ENCODE data around the gene APOA1. TPM values are rescaled to one million over a fixed set of nuclear protein-coding genes. Genes with fewer than 3 reads are reported as not detected.

APOA1 gene
- total RNA-seq, 1 donor from 2014 or later: 2.7 TPM

- DNase-seq (ENCODE audit: low spot score): no peak
- H3K27me3 ChIP-seq: no peaks in the 10 kb centered on the region
- no peak overlapping the region for H2AFZ ChIP-seq (replicated peaks)
- no peak overlapping the region for H3K9ac ChIP-seq
- Mint-ChIP-seq H3K9me3 (no peaks in the 10 kb centered on the region), H3K27me3 (ENCODE audit: insufficient read depth, low read depth) (no peaks in the 10 kb centered on the region), H3K4me3 (no peak overlapping the region), H3K4me1 (peaks cover 6% of the 10 kb centered on the region), H3K36me3 (peaks cover 1% of the 10 kb centered on the region), H3K27ac (peak overlapping the region; percentile 3)
- H3K4me3 ChIP-seq: no peak overlapping the region
- H3F3A ChIP-seq (ENCODE audit: low read depth): peaks cover 8% of the 10 kb centered on the region
- H3K4me2 ChIP-seq: no peak overlapping the region
- H4K20me1 ChIP-seq (ENCODE audit: low read depth): peaks cover 5% of the 10 kb centered on the region
- H3K9me3 ChIP-seq (ENCODE audit: low read depth): no peaks in the 10 kb centered on the region
- TF ChIP-seq EZH2 (IDR thresholded peaks at IDR 0.05) (no peak), EZH2phosphoT487 (IDR thresholded peaks at IDR 0.05) (no peak)
- TF ChIP-seq, protein P1, sequence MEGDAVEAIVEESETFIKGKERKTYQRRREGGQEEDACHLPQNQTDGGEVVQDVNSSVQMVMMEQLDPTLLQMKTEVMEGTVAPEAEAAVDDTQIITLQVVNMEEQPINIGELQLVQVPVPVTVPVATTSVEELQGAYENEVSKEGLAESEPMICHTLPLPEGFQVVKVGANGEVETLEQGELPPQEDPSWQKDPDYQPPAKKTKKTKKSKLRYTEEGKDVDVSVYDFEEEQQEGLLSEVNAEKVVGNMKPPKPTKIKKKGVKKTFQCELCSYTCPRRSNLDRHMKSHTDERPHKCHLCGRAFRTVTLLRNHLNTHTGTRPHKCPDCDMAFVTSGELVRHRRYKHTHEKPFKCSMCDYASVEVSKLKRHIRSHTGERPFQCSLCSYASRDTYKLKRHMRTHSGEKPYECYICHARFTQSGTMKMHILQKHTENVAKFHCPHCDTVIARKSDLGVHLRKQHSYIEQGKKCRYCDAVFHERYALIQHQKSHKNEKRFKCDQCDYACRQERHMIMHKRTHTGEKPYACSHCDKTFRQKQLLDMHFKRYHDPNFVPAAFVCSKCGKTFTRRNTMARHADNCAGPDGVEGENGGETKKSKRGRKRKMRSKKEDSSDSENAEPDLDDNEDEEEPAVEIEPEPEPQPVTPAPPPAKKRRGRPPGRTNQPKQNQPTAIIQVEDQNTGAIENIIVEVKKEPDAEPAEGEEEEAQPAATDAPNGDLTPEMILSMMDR (IDR thresholded peaks at IDR 0.05): no peak
- H3K36me3 ChIP-seq: no peaks in the 10 kb centered on the region
- peaks cover 2% of the 10 kb centered on the region for H3K4me1 ChIP-seq
- H3K27ac ChIP-seq: no peak overlapping the region
- H3K79me2 ChIP-seq (ENCODE audit: low read depth): no peaks in the 10 kb centered on the region
These were observed 43.7 kb upstream of the APOA1 start for GRCh38 chr11:116881143-116881542.

DNA sequence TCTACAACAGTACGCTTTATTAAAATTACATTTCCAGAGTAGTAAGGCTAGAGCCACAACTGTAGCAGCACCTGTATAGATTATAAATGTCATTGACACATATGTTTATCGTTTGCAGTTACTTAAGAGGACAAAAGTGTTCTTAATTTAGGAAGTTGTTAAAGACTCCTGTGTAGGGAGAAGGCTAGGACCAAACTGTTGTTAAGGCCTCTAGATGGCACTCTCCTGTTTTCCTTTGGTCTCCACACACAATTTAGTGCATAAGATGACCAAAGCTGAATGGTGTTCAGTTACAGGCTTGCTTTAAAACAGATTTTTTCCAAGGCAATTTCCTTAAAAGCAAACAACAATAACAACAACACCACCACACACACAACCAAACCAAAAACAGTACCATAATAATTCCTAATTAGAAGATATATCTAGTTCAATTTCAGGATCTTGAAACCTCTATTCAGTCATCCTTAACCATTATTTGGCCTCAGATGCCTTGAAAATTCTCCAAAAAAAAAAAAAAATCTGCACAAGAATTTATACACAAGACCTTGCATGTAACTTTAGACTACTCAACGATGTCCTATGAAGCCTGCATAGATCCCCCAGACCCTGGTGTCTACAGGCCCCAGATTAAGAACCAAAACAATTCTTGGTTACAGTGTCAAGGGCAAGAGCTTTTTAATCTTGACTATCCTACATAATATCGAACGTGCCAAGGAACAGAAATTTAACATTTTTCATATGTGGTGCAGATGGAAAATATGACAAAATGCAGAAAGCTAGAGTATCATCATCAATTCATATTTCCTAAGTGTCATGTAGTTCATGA is 42.6 kb upstream of the APOA1 start:
- Histone ChIP-seq H3K4me1 (no peaks in the 10 kb centered on the region), H4K20me1 (ENCODE audit: low read depth) (peaks cover 5% of the 10 kb centered on the region), H3K79me2 (ENCODE audit: low read depth) (no peaks in the 10 kb centered on the region), H2AFZ (replicated peaks) (no peak overlapping the region), H3K4me2 (no peak overlapping the region), H3K27ac (no peak overlapping the region), H3K27me3 (no peaks in the 10 kb centered on the region), H3K4me3 (no peak overlapping the region), H3K36me3 (no peaks in the 10 kb centered on the region), H3K9me3 (ENCODE audit: low read depth) (no peaks in the 10 kb centered on the region), H3K9ac (no peak overlapping the region), H3F3A (ENCODE audit: low read depth) (peaks cover 8% of the 10 kb centered on the region)
- H3K27me3 Mint-ChIP-seq (ENCODE audit: insufficient read depth, low read depth): no peaks in the 10 kb centered on the region
- no peak overlapping the region for H3K27ac Mint-ChIP-seq
- peak; percentile 73 for DNase-seq (ENCODE audit: low spot score)
- peaks cover 5% of the 10 kb centered on the region for H3K4me1 Mint-ChIP-seq
- TF ChIP-seq, protein P1 (IDR thresholded peaks at IDR 0.05): peak; percentile 78
- TF ChIP-seq EZH2phosphoT487 (IDR thresholded peaks at IDR 0.05): no peak
- H3K36me3 Mint-ChIP-seq: peaks cover 6% of the 10 kb centered on the region
- H3K9me3 Mint-ChIP-seq: no peaks in the 10 kb centered on the region
- H3K4me3 Mint-ChIP-seq: no peak overlapping the region

DNA sequence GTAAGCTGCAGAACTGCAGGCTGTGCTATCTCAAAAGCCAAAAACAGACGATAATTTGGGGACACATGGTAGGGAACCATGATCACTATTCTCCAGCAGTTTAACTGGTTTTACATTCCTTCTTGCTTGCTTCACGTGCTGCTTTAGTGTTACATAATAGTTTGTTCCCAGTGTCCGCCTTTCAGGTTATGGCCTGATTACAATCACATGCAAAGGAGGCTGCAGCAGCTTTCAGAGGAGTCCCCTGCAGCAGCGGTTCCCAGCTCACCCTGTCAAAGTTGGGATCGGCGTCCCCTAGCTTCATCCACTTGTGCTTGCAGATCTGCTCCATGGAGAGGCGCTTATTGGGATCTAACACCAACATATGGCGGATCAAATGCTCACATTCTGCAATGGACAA is 39.2 kb upstream of the APOA1 start:
- Histone ChIP-seq H3K4me1 (no peaks in the 10 kb centered on the region), H3K36me3 (no peaks in the 10 kb centered on the region), H3K27me3 (no peaks in the 10 kb centered on the region), H3K27ac (no peak overlapping the region), H3K79me2 (ENCODE audit: low read depth) (no peaks in the 10 kb centered on the region), H3K4me2 (no peak overlapping the region), H3K9me3 (ENCODE audit: low read depth) (no peaks in the 10 kb centered on the region), H4K20me1 (ENCODE audit: low read depth) (peaks cover 5% of the 10 kb centered on the region), H2AFZ (replicated peaks) (no peak overlapping the region), H3K4me3 (no peak overlapping the region), H3K9ac (no peak overlapping the region), H3F3A (ENCODE audit: low read depth) (peaks cover 8% of the 10 kb centered on the region)
- TF ChIP-seq, protein P1 (IDR thresholded peaks at IDR 0.05): no peak
- TF ChIP-seq EZH2 (IDR thresholded peaks at IDR 0.05) (no peak), EZH2phosphoT487 (IDR thresholded peaks at IDR 0.05) (no peak)
- Mint-ChIP-seq H3K36me3 (peaks cover 17% of the 10 kb centered on the region), H3K4me1 (peaks cover 5% of the 10 kb centered on the region), H3K9me3 (no peaks in the 10 kb centered on the region), H3K4me3 (no peak overlapping the region), H3K27me3 (ENCODE audit: insufficient read depth, low read depth) (peaks cover 2% of the 10 kb centered on the region), H3K27ac (no peak overlapping the region)
- no peak for DNase-seq (ENCODE audit: low spot score)
